Stimulated activated CD8-positive, alpha-beta memory T cell treated with anti-CD3 and anti-CD28 coated beads, Interleukin-7, amount 100 ng/mL, for 48 hours (primary cell): ENCODE data around the gene KLF6.
"Not testable (repeated sequence)": the region's sequence is repeated elsewhere in the genome, so short reads cannot be mapped to it uniquely, and the experiment has no call there.

Experiments
- DNase-seq, 2 donors: peaks; one replicate each; pipeline ENCODE4 v3.0.0-alpha.2; 2020; ENCODE audit warnings: low read depth in 1 of 2; ENCODE audit errors: extremely low read depth in 1 of 2

KLF6 gene

DNA sequence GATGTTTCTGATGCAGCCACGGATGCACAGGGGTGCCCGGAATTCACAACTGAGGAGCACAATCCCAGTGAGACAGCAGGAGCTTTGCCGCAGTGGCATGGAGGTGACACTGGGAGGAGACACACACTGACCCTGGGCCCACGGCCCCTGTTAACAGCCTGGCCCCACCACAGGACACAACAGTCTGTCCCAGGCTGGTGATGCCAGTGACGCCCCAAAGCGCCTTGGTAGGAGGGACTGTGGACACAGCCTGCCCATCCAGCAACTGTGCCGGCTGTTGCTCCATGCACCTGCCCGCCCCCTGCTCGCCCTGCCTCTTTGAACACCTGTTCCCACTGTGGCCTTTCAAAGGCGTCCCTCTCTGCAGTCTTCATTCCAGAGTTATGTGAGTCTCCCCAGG lies 49.8 kb downstream of the KLF6 start:
- no peak for DNase-seq

DNA sequence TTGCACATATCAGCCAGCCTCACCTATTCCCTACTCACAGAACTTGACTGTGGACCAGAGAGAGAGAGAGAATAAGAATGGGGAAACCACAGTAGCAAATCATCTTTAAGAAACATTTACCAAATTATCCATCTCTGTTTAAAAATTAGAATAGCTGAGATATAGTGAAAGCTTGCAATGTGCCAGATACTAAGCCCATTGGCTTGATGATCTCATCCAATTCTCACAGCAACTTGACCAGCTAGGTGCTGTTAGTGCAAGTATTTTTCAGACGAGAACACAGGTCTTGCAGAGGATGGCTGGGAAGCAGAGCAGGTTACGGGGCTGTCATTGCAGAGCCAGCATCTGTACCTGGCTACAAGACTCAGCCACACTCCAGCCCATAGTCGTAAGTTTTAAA lies 50.9 kb downstream of the KLF6 start:
- no peak for DNase-seq

DNA sequence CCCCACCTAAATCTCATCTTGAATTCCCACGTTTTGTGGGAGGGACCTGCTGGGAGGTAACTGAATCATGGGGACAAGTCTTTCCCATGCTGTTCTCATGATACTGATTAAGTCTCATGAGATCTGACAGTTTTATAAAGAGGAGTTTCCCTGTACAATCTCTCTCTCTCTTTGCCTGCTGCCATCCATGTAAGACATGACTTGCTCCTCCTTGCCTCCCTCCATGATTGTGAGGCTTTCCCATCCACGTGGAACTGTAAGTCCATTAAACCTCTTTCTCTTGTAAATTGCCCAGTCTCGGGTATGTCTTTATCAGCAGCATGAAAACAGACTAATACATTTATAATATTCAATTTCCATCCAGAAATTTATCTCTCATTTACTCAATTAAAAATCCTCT lies 52.8 kb downstream of the KLF6 start:
- DNase-seq: not testable (repeated sequence)

DNA sequence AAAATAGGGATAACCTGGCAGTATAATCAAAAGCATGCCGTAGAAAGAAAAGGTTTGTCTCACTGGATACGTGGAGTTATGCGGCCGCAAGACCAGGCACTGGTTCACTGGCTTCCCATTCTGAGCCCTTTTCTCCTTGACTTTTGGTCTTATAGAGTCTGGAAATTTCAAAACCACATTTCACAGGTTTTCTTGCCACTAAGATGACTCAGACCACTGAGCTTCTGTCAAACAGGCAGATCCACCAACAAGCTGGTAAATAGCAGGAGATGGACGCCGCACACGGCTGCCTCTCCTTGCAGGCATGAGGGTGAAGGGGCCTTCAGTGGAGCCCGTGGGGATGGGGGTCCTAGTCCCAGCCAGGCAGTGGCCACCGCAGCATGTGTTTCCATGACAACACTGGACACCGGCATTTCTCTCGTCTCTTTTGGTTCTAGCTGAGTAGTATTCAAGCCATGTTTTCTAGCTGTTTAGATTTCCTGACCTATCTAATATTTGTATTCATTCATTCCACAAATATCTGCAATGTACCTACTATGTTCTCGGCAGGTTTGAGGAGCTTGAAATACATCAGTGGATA lies 55.5 kb downstream of the KLF6 start:
- no peak for DNase-seq

DNA sequence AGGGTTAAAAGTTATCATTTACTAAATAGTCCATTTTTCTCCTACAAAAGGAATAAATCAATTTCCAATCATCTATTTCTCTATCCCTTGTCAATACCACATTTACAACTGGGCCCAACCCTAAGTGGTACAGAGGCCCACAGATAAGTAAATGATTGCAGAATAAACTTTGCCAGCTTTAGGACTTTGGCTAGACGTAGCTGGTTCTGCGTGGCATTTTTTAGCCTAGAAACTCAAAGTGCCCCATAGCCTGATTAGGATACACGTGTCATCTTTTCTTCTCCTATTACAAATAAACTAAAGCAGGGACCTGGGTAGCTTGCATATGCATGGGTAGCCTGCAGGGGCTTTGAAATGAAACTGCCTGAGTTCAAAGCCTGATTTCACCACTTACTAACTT lies 56.4 kb downstream of the KLF6 start:
- DNase-seq: no peak

DNA sequence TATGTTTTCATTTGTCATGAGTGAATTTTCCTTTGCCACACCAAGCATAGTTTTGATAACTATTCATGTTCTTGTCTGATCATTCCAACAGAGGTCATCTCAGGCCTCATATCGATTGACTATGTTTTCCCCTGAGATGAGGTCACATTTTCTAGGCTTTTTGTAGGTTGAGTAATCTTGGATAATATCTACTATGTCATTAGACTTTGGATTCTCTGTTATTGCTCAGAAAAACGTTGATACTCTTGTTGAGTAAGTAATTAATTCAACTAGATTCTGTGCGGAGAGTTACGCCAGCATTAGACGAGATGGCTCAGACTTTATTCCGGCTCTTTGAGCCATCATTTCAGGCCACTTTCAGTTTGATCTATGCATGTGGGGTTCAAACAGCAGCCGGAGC lies 57.7 kb downstream of the KLF6 start:
- DNase-seq: no peak
